Stimulated activated CD4-positive, alpha-beta T cell treated with anti-CD3 and anti-CD28 coated beads, Interleukin-1b, Interleukin-23, amount 100 ng/mL, for 48 hours (primary cell): ENCODE measurements around the gene CTNNA2.

ENCODE experiments used
- DNase-seq: peaks from one replicate; pipeline ENCODE4 v3.0.0-alpha.2; 2020

The CTNNA2 gene

DNA sequence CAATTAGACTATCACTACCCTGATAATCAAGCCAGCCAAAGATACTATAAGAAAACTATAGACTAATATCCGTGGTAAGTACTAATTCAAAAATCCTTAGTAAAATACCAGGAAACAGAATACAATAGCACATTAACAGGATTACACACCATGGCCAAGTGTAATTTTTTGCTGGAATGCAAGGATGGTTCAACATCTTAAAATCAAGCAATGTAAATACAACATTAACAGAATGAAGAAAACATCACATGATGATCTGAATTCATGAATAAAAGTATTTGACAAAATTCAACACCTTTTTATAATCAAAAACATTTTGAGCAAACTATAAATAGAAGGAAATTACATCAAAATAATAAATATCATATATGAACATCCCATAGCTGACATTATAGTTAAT lies 1142.4 kb downstream of the CTNNA2 start:
- DNase-seq = no peak

DNA sequence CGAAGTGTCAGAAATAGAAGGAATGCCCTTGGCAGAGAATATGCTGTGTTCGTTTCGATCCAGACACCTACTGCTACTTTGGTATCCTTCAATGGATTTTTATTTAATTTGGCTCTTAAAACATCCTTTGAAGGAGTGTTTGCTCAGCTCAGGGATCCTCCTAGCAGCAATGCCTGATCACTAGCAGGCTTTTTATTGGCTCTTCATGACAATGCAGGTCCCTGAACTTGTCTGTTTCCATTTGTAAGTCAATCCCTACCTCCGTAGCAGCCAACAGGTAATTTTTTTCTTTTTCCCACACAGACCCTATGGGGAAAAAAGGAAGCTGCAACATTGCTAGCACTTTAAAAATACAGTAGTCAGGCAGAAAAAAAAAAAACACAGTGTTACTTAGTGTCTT lies 1157.9 kb downstream of the CTNNA2 start:
- DNase-seq = no peak

DNA sequence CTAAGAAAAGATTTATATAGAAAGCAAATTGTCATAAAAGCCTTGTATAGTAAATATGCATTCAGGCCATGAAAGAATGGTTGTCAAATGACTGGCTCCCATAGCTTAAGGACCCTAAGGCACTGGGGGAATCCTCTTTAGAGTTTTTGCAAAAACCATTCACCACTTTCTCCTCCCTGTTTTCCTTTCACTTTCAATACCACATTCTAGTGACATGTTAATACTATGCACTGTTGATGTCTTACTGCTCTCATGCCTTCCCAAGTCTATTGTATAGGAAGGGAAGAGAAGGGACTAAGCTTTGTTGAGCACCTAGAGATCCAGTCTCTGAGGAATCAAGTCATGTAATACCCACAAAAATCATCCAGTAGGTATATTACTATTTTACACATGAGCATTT lies 1174.7 kb downstream of the CTNNA2 start:
- DNase-seq = no peak

DNA sequence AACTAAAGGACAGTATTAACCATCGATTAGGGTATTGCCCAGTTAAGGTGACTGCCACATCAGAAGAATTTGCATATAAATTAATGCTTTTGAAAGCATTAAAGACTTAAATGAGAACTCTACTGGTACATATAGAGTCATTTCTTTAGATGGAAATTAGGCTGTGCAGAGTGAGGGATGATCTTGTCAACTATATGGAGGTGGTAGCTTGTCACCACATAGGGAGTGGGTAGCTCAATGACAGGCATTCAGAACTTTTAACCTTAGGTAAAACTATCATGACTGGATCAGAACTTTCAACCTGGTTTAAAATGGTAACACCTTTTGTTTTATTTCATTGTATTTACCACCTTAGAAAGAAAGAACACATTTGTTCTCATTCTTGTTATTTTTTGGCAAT lies 1176.3 kb downstream of the CTNNA2 start:
- DNase-seq = no peak
